GM08714 (cell line): ENCODE results near the gene TNNC1.

Experiments
- H3K4me3 ChIP-seq: fragments of 200-500 bp; sonication (Bioruptor generic); 2 replicates; pipeline ENCODE4 v1.5.1; 2014; ENCODE audit warnings: mild to moderate bottlenecking, low read length, inconsistent platforms
- ZNF274 ChIP-seq: IDR thresholded peaks from 2 replicates; pipeline ENCODE4 v1.6.1; 2012; ENCODE audit warnings: mild to moderate bottlenecking, low read depth, low read length

TNNC1 gene

GRCh38 chr3:52403271-52403841 lies 50.5 kb downstream of the TNNC1 start:
- TF ChIP-seq ZNF274 = no peak
- H3K4me3 ChIP-seq = no peak overlapping the region

GRCh38 chr3:52402706-52403270 lies 51.1 kb downstream of the TNNC1 start:
- no peak overlapping the region for H3K4me3 ChIP-seq
- TF ChIP-seq ZNF274 = no peak

GRCh38 chr3:52402101-52402521 lies 51.7 kb downstream of the TNNC1 start:
- H3K4me3 ChIP-seq = no peak overlapping the region
- no peak for TF ChIP-seq ZNF274

GRCh38 chr3:52401551-52401950 lies 52.3 kb downstream of the TNNC1 start:
- no peak overlapping the region for H3K4me3 ChIP-seq
- TF ChIP-seq ZNF274 = no peak
